OCI-LY3 (cell line): ENCODE measurements around the gene OSTM1.

ENCODE experiments used
- H2AFZ ChIP-seq: fragments of 200-600, 300-600 bp; shearing (Covaris generic); 2 replicates; pipeline ENCODE4 v1.6.0; 2014; ENCODE audit warnings: antibody characterized with exemption, low read depth, low read length
- H3K27ac ChIP-seq: fragments of 200-600, 300-600 bp; sonication (generic); 2 replicates; pipeline ENCODE4 v1.5.1; 2014; ENCODE audit warnings: mild to moderate bottlenecking, low read length, moderate library complexity, mixed read lengths
- H3K27me3 ChIP-seq: fragments of 200-600, 300-600 bp; sonication (generic); 2 replicates; pipeline ENCODE4 v1.6.1; 2014; ENCODE audit warnings: low read depth, low read length, mixed read lengths
- H3K36me3 ChIP-seq: fragments of 200-600, 300-600 bp; sonication (generic); replicated peaks from 2 replicates; pipeline ENCODE3; 2014; ENCODE audit warnings: low read depth, low read length, mixed read lengths
- H3K4me1 ChIP-seq: fragments of 300-600, 200-600 bp; sonication (generic); 2 replicates; pipeline ENCODE4 v1.6.1; 2014; ENCODE audit warnings: low read length, mixed read lengths
- H3K4me2 ChIP-seq: fragments of 200-600, 300-600 bp; sonication (generic); 2 replicates; pipeline ENCODE4 v1.6.1; 2014; ENCODE audit warnings: low read length, mixed read lengths
- H3K4me3 ChIP-seq: fragments of 300-600, 200-600 bp; sonication (generic); 2 replicates; pipeline ENCODE4 v1.5.1; 2014; ENCODE audit warnings: antibody characterized with exemption, mild to moderate bottlenecking, low read length, moderate library complexity
- H3K79me2 ChIP-seq: fragments of 300-600, 200-600 bp; shearing (Covaris generic); 2 replicates; pipeline ENCODE4 v1.6.1; 2014; ENCODE audit warnings: mild to moderate bottlenecking, low read length, mixed read lengths
- H3K9ac ChIP-seq: fragments of 300-600, 200-600 bp; shearing (Covaris generic); 2 replicates; pipeline ENCODE4 v1.6.0; 2014; ENCODE audit warnings: mild to moderate bottlenecking, low read length, moderate library complexity
- H3K9me3 ChIP-seq: fragments of 200-600, 300-600 bp; shearing (Covaris generic); 2 replicates; pipeline ENCODE4 v1.6.1; 2014; ENCODE audit warnings: low read length, mixed read lengths; ENCODE audit not compliant: insufficient read depth
- H4K20me1 ChIP-seq: fragments of 200-600, 300-600 bp; sonication (generic); 2 replicates; pipeline ENCODE4 v1.6.1; 2016; ENCODE audit warnings: low read length, mixed read lengths; ENCODE audit not compliant: insufficient read depth
- CTCF ChIP-seq: fragments of 200-600, 300-600 bp; sonication (generic); IDR thresholded peaks from 2 replicates; pipeline ENCODE4 v1.5.1; 2014; ENCODE audit warnings: antibody characterized with exemption, low read length, low read depth
- EZH2phosphoT487 ChIP-seq: fragments of 200-600 bp; shearing (Covaris generic); IDR thresholded peaks from 2 replicates; pipeline ENCODE4 v1.6.1; 2018; ENCODE audit warnings: antibody characterized with exemption, mixed run types, low read depth

OSTM1 gene

GRCh38 chr6:108114841-108115597 is 40.5 kb upstream of the OSTM1 start:
- Histone ChIP-seq H3K4me3 (peak overlapping the region; percentile 88), H3K4me2 (peak overlapping the region; percentile 90), H3K36me3 (no peaks in the 10 kb centered on the region), H3K79me2 (no peaks in the 10 kb centered on the region), H3K9me3 (no peaks in the 10 kb centered on the region), H3K27ac (no peak overlapping the region), H2AFZ (peak overlapping the region; percentile 72), H4K20me1 (no peaks in the 10 kb centered on the region), H3K27me3 (peaks cover 7% of the 10 kb centered on the region), H3K4me1 (peaks cover 12% of the 10 kb centered on the region), H3K9ac (peak overlapping the region; percentile 38)
- TF ChIP-seq EZH2phosphoT487 (no peak), CTCF (peak; percentile 20; the same call in 1 of the 2 replicates)

DNA sequence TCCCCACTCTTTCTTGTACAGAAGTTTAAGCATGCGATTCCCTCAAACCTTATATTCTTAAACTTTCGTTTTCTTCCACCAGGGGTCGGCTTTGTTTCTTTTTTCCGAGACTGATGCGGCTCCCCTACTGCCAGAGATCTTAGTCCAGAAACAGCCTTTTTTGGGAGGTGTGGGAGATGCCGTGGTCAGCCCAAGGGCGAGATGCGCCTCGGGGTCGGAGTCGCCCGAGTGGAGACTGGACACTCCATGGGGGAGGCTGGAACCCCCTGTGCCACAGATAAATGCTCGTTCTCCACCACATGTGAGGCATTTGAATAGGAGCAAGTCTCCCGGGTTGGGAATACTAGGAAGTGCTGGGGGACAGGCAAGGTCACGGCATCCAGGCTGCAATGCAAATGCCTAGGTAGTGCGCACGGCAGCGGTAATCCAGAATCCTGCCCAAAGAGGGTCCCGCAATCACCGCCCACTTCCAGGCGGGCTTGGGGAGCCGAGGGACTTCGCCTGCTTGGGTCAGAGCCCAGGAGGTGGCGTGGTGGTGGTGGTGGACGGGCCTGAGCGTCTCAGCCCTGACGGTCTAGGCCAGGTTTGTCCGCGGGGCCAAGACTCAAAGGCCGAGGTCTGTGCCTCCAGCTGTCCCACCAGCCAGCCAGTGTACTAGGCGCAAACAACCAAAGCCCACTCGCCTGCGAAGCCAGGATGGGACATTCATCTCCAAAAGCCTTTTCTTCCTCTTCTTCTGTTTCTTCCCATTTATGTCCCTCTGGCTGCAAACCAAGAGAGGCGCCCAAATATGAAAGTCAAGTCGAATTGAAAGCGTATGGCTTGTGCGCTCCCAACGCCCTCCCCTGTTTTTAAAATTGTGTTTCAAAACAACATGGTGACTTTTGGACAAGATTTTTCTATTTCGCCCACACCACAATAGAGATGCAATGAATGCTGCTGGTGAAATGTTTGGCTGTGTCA is 39.3 kb upstream of the OSTM1 start:
- H3K36me3 ChIP-seq: no peaks in the 10 kb centered on the region
- H3K9ac ChIP-seq: no peak overlapping the region
- H3K4me3 ChIP-seq: peak overlapping the region; percentile 88
- H3K4me2 ChIP-seq: peak overlapping the region; percentile 90
- no peaks in the 10 kb centered on the region for H3K9me3 ChIP-seq
- no peaks in the 10 kb centered on the region for H4K20me1 ChIP-seq
- peaks cover 7% of the 10 kb centered on the region for H3K27me3 ChIP-seq
- TF ChIP-seq EZH2phosphoT487 (no peak), CTCF (peak; percentile 66)
- no peak overlapping the region; the same call in 1 of the 2 replicates for H2AFZ ChIP-seq
- H3K79me2 ChIP-seq: no peaks in the 10 kb centered on the region
- H3K27ac ChIP-seq: no peak overlapping the region
- peaks cover 12% of the 10 kb centered on the region for H3K4me1 ChIP-seq

GRCh38 chr6:108108374-108108773 is 33.8 kb upstream of the OSTM1 start:
- Histone ChIP-seq H2AFZ (no peak overlapping the region), H3K4me1 (no peaks in the 10 kb centered on the region; the same call in 1 of the 2 replicates), H4K20me1 (no peaks in the 10 kb centered on the region), H3K9me3 (no peaks in the 10 kb centered on the region), H3K79me2 (no peaks in the 10 kb centered on the region), H3K4me3 (no peak overlapping the region), H3K36me3 (no peaks in the 10 kb centered on the region), H3K4me2 (no peak overlapping the region), H3K27ac (no peak overlapping the region), H3K27me3 (peaks cover 4% of the 10 kb centered on the region; the same call in 1 of the 2 replicates), H3K9ac (no peak overlapping the region)
- TF ChIP-seq CTCF: no peak
- TF ChIP-seq EZH2phosphoT487: no peak

DNA sequence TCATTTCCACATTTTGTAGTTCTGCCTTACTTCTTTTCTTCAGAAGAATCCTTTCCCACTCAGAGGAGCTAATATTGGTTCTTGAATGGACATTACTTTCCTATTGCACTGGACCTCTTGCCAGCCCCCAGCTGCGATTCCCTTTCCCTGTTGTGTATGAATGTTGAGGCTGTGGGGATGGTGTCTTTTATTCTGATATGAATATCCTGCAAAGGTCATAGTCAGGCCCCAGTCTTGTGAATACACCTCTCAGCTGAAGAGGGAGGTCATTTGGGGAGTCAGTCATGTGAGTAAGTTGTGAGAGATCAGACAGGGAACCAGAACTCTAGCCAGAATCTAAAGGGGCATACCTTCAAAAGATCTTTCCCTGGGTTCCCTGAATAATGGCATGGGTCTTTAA is 32.6 kb upstream of the OSTM1 start:
- Histone ChIP-seq H3K79me2 (no peaks in the 10 kb centered on the region), H3K36me3 (no peaks in the 10 kb centered on the region), H2AFZ (no peak overlapping the region), H3K27ac (no peak overlapping the region), H4K20me1 (no peaks in the 10 kb centered on the region), H3K4me3 (no peak overlapping the region), H3K9me3 (no peaks in the 10 kb centered on the region), H3K4me1 (no peaks in the 10 kb centered on the region; the same call in 1 of the 2 replicates), H3K9ac (no peak overlapping the region), H3K27me3 (no peaks in the 10 kb centered on the region), H3K4me2 (no peak overlapping the region)
- no peak for TF ChIP-seq CTCF
- no peak for TF ChIP-seq EZH2phosphoT487
